GM18867 (cell line): Measurements from ENCODE around the gene NME8.
A peak's percentile ranks its signal among the peaks of the same experiment; 100 is the strongest.

Experiments used
- ATAC-seq: cut with Tn5 transposase; IDR thresholded peaks from one replicate; pipeline ENCODE4 v1.9.1; 2021; ENCODE audit warnings: mild to moderate bottlenecking, moderate library complexity; ENCODE audit not compliant: unreplicated experiment

NME8 gene

GRCh38 chr7:37899712-37900247 is 51.4 kb downstream of the NME8 start:
- ATAC-seq: no peak

- ATAC-seq: no peak
These were observed 52.9 kb downstream of the NME8 start for GRCh38 chr7:37901236-37901827.

DNA sequence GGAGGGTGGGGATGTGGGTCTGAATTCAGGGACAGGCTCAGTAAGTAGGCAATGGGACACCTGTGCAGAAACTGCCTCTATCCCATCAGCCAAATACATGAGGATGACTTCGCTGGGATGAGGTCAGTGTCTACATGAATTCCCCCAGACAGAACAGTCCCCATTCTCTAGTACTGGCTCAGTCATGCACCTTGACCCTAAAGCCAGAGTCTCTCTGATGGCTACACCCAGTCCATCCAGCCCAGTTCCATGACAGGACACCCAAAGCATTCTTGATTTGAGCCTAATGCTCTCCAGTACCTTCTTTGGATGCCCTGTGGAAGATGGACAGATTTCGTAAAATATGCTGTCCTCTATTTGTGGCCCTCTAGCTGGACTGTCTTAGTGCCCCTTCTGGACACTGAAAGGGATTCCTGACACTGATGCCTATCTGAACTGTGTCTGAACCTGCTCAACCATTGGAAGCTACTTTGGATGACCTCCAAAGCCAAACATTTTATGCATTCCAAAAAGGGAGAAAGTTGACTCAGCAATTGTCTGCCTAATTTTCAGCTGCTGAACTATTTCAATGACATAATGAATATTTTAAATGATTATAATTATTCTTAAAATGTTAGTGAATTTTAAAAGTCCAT is 53.6 kb downstream of the NME8 start:
- ATAC-seq: no peak

DNA sequence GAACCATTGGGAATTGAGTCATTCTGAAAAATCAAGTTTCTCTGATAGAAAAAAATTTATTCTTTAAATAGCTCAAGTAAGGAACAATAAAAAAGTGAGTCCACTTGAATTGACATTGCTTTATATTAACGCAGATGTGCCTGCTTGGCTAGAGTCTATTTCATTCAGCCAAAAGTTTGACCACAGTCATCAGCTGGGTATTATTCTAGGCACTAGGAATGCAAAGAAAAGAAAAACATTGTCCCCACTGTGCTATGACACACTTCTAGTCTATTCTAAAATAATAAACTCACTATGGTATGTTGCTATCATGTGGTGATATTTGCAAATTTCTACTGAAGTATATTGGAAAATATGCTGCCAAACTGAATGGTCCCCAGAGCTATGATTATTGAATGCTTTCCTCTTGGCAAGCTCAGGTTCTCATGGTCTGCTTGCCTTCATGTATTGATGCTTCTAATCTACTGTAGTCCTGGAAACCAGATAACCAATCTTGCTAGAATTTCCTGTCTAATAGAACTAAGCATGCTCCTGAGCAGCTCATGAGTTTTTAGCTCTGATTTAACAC is 59.9 kb downstream of the NME8 start:
- no peak for ATAC-seq

- ATAC-seq: no peak
These were observed 64.4 kb downstream of the NME8 start for GRCh38 chr7:37912756-37913155.

DNA sequence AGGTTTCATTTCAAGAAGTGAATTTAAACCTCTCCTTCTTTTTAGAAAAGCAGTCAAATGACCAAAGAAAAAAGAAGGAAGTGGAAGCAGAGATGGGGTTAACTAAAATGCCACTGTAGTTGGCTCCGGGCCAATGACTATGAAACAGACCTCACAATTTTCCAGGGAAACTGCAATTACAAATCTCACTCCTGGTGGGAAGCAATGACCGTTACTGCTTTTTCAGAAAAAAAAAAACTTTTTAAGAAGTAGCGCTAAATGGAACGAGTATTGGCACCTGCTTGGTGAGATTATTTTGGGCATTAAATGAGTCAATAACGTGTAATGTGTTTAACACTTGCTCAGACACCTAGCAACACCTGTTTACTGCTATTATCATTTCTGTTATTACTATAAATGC is 67.0 kb downstream of the NME8 start:
- ATAC-seq: peak; percentile 49

DNA sequence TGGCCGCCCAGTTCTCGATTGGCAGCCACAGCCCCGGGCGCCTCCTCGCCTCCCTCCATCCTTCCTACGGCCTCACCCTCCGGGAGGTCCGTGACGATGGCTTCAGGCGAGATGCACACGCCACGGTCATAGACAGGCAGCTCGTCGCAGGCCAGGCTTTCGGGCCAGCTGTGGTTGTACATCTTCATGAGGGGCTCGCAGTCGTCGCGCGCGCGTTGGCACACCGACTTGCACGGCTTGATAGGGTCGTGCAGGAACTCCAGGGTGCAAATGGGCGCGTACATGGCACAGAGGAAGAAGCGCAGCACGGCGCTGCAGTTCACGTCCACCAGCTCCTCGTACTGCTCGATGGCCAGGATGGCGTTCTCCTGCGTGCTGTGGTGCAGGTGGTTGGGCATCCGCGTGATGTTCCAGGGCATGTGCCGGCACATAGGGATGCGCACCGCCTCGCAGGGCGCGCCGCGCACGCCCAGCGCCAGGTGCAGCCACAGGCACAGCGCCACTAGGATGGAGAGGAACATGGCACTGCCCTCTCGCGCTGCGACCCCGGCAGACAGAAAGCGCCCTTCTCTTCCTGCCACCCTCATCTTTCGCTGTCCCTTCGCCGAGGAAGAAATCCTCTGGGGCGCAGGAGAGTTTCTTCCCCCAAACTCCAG is 67.7 kb downstream of the NME8 start:
- no peak for ATAC-seq

DNA sequence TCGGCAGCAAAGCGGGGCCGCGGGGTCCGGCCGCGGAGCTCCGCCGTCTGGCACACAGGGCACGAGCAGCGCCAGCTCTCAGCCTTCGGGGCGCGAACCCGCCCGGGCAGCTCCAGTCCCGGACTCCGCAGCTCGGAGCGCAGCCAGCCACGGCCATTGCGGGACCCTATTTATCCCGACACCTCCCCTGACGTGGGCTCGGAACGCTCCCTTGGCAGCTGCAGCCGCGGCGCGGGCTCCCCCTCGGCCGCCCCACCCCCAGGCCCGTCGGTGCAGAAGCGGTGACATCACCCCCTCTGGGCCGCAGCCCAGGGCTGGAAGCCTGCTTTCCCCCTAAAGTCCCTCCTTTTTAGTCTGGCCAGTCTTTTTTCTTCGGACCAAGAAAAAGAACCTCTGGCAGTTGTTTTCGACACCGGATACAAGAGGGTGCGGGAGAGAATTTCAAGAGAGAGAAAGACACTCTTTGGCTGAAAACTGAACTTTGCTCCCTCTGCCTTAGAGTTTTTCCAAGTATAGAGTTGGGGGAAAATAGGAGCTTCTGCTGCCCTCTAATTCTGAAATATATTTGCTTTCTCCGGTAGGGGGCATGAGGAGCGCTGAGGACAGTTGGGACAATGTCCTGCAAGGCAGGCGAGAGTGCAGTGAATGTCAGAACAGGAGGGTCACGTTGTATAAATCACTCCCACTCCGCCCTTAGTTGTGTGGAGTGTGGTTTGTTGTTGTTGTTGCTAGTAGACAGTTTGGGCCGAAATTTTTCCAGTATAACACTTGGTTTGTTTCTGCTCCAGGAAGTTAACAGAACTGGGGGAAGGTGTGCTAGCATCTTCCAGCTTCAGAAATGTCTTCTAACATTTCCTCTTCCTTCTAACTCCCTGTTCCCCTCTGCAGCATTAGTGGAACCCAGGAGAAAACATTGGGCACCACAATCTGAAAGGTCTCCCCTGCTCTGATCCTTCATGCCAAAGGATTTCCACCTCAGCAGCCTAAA is 68.6 kb downstream of the NME8 start, which contains the start of gene SFRP4:
TSS of gene SFRP4 (minus strand) at position 145 of the 988 bp plus-strand sequence. CDS start 280 bp downstream, outside the sequence.
- peak; percentile 33 for ATAC-seq

GRCh38 chr7:37918526-37918925 is 70.1 kb downstream of the NME8 start:
- no peak for ATAC-seq

- peak; percentile 59 for ATAC-seq
These were observed 72.0 kb downstream of the NME8 start, which contains the start of gene EPDR1 for GRCh38 chr7:37920305-37920848. TSS of gene EPDR1 (plus strand) at chr7:37920640. CDS start at chr7:37920940, 300 bp downstream.

- ATAC-seq: peak; percentile 67
These were observed 72.7 kb downstream of the NME8 start for GRCh38 chr7:37920849-37921805.

DNA sequence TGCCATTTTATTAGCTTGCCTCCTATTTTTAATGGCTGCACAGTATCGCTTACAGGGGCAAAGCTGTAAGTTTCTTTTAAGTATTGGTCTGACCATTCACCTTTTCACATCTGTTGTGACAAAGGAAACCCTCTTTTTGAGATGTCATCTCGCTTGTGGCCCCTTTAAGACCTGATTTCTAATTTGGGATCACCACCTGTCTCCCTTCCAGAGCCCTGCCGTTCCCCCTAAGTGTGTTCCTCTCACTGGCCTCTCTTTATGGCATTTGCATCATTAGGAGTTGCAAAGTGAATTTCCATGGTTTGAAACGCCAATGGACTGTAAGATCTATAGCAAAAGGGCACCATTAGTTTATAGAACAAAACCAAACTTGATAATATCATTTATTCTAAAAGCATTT is 73.5 kb downstream of the NME8 start:
- no peak for ATAC-seq

DNA sequence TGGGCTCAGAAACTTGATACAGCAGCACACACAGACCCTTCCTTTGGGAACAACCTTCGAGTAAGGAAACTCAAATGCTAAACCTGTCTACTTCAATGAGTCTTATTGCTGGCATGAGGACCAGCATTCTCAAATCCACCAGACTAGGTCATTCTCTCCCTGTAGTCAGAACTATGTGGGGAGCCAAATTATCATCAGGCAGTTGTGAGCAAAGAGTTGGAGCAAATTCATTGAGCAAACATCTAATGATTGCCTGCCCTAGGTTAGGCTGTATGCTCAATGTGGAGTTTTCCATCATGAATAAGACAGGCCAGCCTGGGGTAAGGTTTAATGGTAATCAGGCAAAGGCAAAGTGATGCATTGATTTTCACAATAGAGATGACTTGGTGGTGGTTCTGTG is 75.6 kb downstream of the NME8 start:
- no peak for ATAC-seq

GRCh38 chr7:37924491-37925041 is 76.2 kb downstream of the NME8 start:
- no peak for ATAC-seq

DNA sequence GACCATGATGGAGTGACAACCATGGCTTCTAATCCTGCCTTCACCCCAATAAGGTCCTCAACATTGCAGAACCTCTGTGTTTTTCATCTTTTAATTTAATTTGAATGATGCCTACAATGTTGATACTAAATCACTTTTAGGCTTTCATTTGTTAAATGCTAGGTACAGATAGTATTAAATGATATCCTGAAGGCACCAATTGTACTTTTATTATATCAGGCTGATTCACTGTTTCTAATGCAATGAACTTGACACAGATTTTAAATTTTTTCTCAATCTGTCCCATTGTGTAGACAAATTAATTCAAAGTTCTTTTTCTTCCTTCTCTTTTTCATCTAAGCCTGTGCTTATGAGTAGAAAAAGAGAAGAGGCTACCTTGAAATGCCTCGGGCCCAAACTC is 77.2 kb downstream of the NME8 start:
- no peak for ATAC-seq

DNA sequence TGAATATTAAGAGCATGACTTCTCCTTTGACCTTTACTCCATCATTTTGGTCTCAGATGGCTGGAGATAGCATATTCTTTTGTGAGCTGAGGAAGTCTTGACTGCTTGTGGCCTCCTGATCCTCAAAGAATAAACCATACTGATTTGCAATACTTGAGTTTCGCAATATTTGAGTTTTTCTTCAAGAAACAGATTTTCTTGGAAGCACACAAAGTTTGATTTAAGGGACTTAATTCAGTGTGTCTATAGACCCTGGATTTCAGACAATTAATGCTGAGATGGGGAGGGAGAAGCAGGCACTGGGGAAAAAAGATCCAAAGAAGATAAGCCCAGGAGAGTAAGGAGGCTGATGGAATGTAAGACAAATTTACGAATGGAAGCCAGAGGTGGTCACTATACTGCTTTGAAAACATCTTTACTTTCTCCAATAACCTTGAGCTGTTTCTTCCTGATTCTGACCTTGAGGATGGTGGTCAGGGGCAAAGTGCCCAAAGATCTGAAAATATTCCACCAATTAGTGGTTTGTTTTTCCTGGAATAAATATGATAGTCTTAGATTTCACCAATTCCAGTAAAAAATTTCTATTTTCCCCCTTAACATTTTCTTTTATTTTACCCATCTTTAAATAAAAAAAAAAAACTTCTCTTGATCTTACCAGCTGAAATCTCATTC is 79.5 kb downstream of the NME8 start:
- ATAC-seq: no peak

GRCh38 chr7:37928878-37929277 is 80.5 kb downstream of the NME8 start:
- ATAC-seq: no peak
